ENCODE data around the gene GP9.
"Not testable (repeated sequence)": the region's sequence is repeated elsewhere in the genome, so short reads cannot be mapped to it uniquely, and the experiment has no call there.

GP9 gene

DNA sequence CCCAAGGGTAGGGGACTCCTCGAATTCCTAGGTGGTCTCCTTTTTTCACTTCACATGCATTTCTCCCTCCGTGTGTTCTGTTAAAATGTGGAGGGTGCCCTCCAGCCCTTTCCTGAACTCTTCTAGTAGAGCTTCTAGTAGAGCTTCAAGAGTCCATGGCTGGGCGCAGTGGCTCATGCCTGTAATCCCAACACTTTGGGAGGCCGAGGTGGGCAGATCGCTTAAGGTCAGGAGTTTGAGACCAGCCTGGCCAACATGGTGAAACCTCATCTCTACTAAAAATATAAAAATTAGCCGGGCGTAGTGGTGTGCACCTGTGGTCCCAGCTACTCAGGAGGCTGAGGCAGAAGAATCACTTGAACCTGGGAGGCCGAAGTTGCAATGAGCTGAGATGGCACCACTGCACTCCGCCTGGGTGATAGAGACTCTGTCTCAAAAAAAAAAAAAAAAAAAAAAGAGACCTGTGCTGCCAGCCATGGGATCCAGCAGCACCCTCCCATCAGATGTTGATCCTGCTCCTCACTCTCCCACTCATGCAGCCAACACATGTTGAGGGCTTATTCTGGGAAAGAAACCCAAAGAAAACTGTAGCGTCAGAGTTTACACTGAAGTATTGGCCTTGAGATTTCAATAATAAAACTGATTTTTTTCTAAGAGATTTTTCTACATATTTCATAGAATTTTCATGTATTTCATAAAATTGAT, 50.6 kb downstream of the GP9 start:
- not testable (repeated sequence) for DNase-seq (ENCODE audit: low spot score)
